ENCODE measurements around the gene PACRG. TPM values are rescaled to one million over a fixed set of nuclear protein-coding genes. Genes with fewer than 3 reads are reported as not detected.

The PACRG gene
- total and polyA plus RNA-seq, 8 donors = 1.8 to 28.6 (median 3.2) TPM; not detected in 2

DNA sequence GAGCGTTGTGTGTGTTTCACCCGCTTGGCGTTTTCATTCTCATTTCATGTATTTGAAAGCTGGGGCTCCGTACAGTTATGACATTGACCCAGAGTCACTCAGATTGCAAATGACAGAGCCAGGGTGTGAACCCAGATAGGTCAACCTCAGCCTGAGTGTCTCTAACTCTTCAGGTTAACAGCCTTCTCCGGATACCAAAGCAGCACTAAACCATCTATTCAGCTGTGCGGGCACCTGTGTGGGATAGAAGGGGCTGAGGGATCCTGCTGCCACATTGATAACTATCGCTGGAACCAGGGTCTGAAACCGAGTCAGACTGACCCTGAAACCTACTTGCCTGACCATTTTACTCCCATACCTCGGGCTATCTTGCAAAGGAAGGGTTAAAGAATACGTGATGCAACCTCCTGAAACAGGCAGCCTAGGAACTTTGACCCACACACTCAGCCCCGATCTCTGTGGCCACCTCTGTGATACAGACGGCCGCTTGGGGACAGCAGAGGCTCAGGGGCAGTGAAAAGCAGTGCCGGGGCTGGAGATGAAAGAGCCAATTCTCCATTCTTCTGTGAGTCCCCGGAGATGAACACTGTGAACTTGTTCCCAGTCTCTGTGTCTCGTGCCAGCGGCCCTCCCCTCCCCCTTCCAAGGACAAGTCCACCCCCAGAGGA lies 453.2 kb downstream of the PACRG start:
- Histone ChIP-seq H3K27me3 (no peaks in the 10 kb centered on the region), H3K27ac (no peak overlapping the region), H3K4me3 (no peak overlapping the region), H3K36me3 (no peaks in the 10 kb centered on the region), H3K9me3 (no peaks in the 10 kb centered on the region), H3K4me1 (peaks cover 0 to 7% (median 0%) of the 10 kb centered on the region in 4 donors)
- intact Hi-C loops (cut with DNase I; ENCODE audit: low total_unique reads) = loop anchor here (10.0 kb wide), 1 partner anchor 774 kb away; no protein-coding TSS in a partner anchor
- TF ChIP-seq, protein P1, sequence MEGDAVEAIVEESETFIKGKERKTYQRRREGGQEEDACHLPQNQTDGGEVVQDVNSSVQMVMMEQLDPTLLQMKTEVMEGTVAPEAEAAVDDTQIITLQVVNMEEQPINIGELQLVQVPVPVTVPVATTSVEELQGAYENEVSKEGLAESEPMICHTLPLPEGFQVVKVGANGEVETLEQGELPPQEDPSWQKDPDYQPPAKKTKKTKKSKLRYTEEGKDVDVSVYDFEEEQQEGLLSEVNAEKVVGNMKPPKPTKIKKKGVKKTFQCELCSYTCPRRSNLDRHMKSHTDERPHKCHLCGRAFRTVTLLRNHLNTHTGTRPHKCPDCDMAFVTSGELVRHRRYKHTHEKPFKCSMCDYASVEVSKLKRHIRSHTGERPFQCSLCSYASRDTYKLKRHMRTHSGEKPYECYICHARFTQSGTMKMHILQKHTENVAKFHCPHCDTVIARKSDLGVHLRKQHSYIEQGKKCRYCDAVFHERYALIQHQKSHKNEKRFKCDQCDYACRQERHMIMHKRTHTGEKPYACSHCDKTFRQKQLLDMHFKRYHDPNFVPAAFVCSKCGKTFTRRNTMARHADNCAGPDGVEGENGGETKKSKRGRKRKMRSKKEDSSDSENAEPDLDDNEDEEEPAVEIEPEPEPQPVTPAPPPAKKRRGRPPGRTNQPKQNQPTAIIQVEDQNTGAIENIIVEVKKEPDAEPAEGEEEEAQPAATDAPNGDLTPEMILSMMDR (IDR thresholded peaks at IDR 0.05) = peak in 5 of 7 experiments; percentile 57 to 78 (median 66)
- TF ChIP-seq EP300 (IDR thresholded peaks at IDR 0.05) = no peak
- peak; percentile 77 to 79 for DNase-seq
- WGBS, 5 donors = 38 to 55% (median 42%) methylated on average over 12 to 17 of the region's 17 CpGs

DNA sequence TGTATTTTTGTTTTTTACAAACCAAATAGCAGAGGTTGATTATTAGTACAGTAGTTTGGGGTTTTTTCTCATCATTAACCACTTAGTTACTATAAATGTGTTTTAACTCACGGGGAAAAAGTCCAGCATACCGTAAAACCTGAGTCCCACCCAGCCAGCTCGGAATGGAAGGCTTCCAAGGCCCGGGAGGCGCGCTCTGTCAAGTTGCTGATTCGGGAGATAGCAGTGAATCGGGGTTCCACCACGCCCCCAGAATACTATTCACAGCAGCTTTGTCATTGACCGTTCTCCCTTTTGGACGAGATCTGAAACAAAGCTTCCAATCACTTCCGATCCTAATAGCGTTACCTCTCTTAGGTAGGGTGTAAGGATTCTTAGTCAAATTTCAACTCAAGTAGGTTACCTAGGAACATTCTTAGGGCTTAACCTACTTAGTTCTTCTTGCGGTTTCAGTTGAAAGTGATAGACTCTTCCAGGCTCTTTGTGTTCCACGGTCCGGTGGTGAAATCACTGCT lies 453.9 kb downstream of the PACRG start:
- Histone ChIP-seq H3K27ac (no peak overlapping the region), H3K27me3 (no peaks in the 10 kb centered on the region), H3K9me3 (no peaks in the 10 kb centered on the region), H3K4me3 (no peak overlapping the region), H3K4me1 (peaks cover 0 to 7% (median 0%) of the 10 kb centered on the region in 4 donors), H3K36me3 (no peaks in the 10 kb centered on the region)
- intact Hi-C loops (cut with DNase I; ENCODE audit: low total_unique reads) = loop anchor here (10.0 kb wide), 1 partner anchor 773 kb away; no protein-coding TSS in a partner anchor
- WGBS, 5 donors = 82 to 87% (median 84%) methylated on average over 16 of the region's 16 CpGs
- DNase-seq = no peak
- TF ChIP-seq, protein P1 (IDR thresholded peaks at IDR 0.05) = no peak

DNA sequence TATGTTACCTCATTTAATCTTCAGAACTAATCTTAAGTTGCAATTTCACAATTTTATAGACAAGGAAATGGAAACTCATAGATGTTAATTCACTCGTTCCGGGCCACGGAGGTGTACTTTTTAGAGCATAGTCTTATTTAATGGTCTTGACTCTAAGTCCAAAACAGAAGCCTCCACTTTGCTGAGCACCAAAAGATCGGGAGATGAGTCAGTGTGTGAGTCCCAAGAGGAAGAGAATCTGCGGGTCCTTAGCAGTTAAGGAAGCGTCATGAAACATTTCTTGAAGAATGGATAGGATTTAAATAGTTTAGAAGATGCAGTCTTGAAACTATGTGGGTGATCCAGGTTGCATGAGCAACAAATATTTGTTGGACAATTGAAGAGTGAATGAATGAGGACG lies 454.9 kb downstream of the PACRG start:
- H3K4me3 ChIP-seq = no peak overlapping the region
- TF ChIP-seq, protein P1 (IDR thresholded peaks at IDR 0.05) = no peak
- no peak for TF ChIP-seq POLR2AphosphoS5 (IDR thresholded peaks at IDR 0.05)
- no peak for TF ChIP-seq POLR2A (IDR thresholded peaks at IDR 0.05)
- no peak for TF ChIP-seq EP300 (IDR thresholded peaks at IDR 0.05)
- no peaks in the 10 kb centered on the region for H3K9me3 ChIP-seq
- intact Hi-C loops (cut with DNase I; ENCODE audit: low total_unique reads) = loop anchor here (10.0 kb wide), 1 partner anchor 772 kb away; no protein-coding TSS in a partner anchor
- H3K27ac ChIP-seq = no peak overlapping the region
- no peaks in the 10 kb centered on the region for H3K36me3 ChIP-seq
- H3K27me3 ChIP-seq = no peaks in the 10 kb centered on the region
- DNase-seq = no peak
- H3K4me1 ChIP-seq = peaks cover 0 to 7% (median 0%) of the 10 kb centered on the region in 4 donors
- WGBS, 5 donors = 92 to 93% (median 92%) methylated on average over 7 of the region's 7 CpGs

GRCh38 chr6:163183806-163184205 lies 456.0 kb downstream of the PACRG start:
- H3K27ac ChIP-seq = no peak overlapping the region
- H3K36me3 ChIP-seq = no peaks in the 10 kb centered on the region
- no peaks in the 10 kb centered on the region for H3K9me3 ChIP-seq
- peaks cover 0 to 7% (median 0%) of the 10 kb centered on the region in 4 donors for H3K4me1 ChIP-seq
- DNase-seq = peak in 1 of 2 donors; percentile 17
- TF ChIP-seq POLR2A (IDR thresholded peaks at IDR 0.05) = no peak
- no peak for TF ChIP-seq POLR2AphosphoS5 (IDR thresholded peaks at IDR 0.05)
- TF ChIP-seq, protein P1 (IDR thresholded peaks at IDR 0.05) = no peak
- TF ChIP-seq EP300 (IDR thresholded peaks at IDR 0.05) = no peak
- 65 to 78% (median 76%) methylated on average over 3 of the region's 3 CpGs for WGBS, 5 donors
- no peaks in the 10 kb centered on the region for H3K27me3 ChIP-seq
- intact Hi-C loops (cut with DNase I; ENCODE audit: low total_unique reads) = loop anchor here (10.0 kb wide), 1 partner anchor 771 kb away; no protein-coding TSS in a partner anchor
- no peak overlapping the region for H3K4me3 ChIP-seq

All from stomach (tissue), 9 donors.